OCI-LY7 (cell line): Measurements from ENCODE around the gene SV2B.

Source experiments
- EZH2phosphoT487 ChIP-seq: fragments of 200-600 bp; sonication (generic); IDR thresholded peaks from 2 replicates; pipeline ENCODE4 v1.6.1; 2018; ENCODE audit warnings: low read depth, borderline replicate concordance, mild to moderate bottlenecking, mixed run types, antibody characterized with exemption, low read length, moderate library complexity, mixed read lengths
- TF ChIP-seq, protein P1 (sequence below): fragments of 200-600 bp; sonication (generic); conservative IDR thresholded peaks from 2 replicates; pipeline ENCODE4 v1.5.1; 2014; ENCODE audit warnings: mild to moderate bottlenecking, antibody characterized with exemption, low read length, moderate library complexity, mixed read lengths

DNA sequence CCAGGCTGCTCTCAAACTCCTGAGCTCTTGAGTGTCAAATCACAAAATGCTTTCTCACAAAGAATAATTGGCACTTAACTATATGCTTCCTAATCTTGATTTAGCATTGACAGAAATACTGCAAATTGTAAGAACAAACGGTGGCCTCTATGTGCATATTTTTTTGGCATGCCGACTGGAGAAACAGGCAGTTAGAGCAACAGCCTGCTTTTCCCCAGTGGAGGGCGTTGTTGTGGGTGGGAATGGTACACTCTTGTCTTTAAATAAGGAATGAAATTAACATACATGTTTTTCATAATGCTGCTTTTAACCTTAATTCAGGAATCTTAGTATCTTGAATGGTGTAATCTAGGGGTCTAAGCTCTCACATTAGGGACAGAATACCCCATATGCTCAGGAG is 31.1 kb upstream of the SV2B start:
- TF ChIP-seq, protein P1, sequence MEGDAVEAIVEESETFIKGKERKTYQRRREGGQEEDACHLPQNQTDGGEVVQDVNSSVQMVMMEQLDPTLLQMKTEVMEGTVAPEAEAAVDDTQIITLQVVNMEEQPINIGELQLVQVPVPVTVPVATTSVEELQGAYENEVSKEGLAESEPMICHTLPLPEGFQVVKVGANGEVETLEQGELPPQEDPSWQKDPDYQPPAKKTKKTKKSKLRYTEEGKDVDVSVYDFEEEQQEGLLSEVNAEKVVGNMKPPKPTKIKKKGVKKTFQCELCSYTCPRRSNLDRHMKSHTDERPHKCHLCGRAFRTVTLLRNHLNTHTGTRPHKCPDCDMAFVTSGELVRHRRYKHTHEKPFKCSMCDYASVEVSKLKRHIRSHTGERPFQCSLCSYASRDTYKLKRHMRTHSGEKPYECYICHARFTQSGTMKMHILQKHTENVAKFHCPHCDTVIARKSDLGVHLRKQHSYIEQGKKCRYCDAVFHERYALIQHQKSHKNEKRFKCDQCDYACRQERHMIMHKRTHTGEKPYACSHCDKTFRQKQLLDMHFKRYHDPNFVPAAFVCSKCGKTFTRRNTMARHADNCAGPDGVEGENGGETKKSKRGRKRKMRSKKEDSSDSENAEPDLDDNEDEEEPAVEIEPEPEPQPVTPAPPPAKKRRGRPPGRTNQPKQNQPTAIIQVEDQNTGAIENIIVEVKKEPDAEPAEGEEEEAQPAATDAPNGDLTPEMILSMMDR, result peak; percentile 46; the same call in 1 of the 2 replicates
- no peak for TF ChIP-seq EZH2phosphoT487
